Measurements from ENCODE around the gene IFI27L2.

The IFI27L2 gene

GRCh38 chr14:94145902-94146527, 16.6 kb upstream of the IFI27L2 start:
- no peak for DNase-seq

DNA sequence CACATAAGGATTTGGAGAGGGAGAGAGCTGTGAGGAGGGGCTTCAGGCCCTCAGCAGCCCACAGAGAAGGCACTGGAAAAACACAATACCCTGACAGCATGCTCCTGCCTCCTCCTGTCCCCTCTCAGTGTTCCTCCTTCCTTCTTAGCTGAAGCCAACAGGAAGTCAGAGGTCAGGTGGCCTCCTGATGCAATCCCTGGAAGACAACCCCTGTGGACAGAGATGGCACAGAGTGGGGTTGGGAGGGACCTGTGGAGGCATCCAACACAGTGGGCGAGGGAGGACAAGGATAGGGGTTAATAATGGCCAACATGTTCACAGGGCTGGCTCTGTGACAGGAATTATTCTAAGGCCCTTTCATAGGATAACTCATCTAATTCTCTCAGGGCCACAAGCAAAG, 15.4 kb upstream of the IFI27L2 start:
- peak; percentile 21 to 36 (median 35) for DNase-seq

- no peak for DNase-seq
These were observed 14.3 kb upstream of the IFI27L2 start for GRCh38 chr14:94143711-94144110.

DNA sequence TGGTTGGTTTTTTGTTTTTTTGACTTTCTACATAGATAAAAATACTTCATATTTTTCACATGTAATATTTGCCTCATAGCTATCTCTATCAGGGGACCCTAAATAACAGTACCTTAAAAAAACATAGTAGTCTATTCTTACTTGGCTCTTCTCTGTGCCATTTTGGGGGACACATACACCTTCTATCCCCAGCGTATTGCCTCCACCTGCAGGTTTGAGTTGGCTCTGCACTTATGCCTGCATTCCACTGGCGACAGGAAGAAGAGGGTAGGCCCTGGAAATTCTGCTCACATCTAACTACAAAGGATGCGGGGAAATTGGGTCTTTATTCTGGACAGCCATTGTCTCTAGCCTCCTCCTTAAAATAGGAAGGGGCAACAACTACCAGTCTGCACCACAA, 13.8 kb upstream of the IFI27L2 start:
- no peak for DNase-seq

GRCh38 chr14:94142836-94143235, 13.4 kb upstream of the IFI27L2 start:
- no peak for DNase-seq

- DNase-seq: no peak
These were observed 12.8 kb upstream of the IFI27L2 start for GRCh38 chr14:94142247-94142646.

- DNase-seq: no peak
These were observed 10.0 kb upstream of the IFI27L2 start for GRCh38 chr14:94139421-94139820.

GRCh38 chr14:94139006-94139405, 9.6 kb upstream of the IFI27L2 start:
- DNase-seq: no peak

- no peak for DNase-seq
These were observed 8.8 kb upstream of the IFI27L2 start for GRCh38 chr14:94138251-94138650.

DNA sequence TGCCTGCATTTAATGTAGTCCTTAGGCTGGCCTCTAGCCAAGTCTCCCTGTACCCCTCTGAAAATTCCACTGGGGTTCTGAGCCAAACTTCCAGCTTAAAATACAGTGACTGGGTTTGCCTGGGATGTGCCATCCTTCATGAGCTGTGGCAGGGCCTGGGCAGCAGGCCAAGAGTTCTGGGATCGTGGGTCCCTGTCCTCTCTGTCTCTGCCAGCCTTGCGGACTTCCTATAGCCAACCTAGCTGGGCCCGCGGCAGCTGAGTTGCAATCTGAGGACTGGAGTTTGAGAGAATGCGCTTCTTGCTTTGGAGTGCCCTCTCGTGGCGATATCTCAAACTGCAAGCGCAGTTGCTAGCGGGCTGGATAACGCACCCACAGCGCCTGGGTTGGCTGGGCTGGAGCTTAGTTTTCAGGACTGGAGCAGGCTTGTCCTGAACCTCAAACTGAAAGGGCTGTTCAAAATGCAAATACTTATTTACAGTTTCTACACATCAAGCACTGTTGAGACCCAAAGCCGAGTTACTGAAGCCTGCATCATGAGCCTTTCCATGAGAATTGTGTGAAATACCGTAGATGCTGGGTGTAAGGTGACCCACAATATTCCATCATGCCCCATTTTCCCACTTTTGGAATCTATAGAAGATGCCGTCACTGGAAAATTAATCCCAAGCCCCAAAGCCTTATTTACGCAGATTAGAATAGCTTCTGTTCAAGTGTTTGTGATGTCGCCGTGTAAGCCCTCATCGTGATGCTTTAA, 7.3 kb upstream of the IFI27L2 start:
- DNase-seq: peak; percentile 89 to 92 (median 91)

DNA sequence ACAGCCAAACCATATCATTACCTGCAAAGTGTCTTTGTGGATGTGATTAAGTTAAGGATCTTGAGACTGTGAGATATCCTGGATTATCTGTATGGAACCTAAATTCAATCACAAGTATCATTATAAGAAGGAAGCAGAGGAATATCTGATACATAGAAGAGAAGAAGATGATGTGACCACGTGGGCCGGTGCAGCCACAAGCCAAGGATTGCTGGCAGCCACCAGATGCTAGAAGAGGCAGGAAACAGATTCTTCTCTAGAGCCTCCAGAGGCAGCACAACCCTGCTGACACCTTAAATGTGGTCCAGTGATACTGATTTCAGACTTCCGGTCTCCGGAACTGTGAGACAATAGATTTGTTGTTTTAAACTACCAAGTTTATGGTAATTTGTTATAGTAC, 6.1 kb upstream of the IFI27L2 start:
- DNase-seq: no peak

- peak; percentile 79 to 87 (median 81) for DNase-seq
These were observed 3.0 kb upstream of the IFI27L2 start for GRCh38 chr14:94132285-94132887.

- peak; percentile 76 to 84 (median 83) for DNase-seq
These were observed 482 bp upstream of the IFI27L2 start for GRCh38 chr14:94129758-94130414.

GRCh38 chr14:94128216-94128839, 1.1 kb downstream of the IFI27L2 start:
- no peak for DNase-seq

DNA sequence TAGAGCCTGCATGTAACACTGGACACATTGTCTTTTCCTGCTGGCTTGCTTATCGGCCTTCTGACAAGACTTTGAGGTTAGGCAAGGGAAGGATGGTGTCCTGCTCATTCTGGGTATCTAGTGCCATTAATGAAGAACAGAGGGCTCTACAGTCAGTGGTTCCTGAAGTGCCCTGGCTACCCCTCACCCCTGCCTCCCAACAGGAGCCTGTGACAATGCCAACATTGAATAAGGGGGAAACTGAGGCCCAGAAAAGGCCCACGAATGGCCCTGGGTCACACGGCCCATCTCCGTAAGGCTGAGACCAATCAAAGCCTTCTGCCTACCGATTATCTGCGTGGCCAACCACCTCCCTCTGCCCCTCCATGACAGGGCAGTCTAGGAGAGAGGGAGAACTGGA, 2.1 kb downstream of the IFI27L2 start:
- DNase-seq: no peak

DNA sequence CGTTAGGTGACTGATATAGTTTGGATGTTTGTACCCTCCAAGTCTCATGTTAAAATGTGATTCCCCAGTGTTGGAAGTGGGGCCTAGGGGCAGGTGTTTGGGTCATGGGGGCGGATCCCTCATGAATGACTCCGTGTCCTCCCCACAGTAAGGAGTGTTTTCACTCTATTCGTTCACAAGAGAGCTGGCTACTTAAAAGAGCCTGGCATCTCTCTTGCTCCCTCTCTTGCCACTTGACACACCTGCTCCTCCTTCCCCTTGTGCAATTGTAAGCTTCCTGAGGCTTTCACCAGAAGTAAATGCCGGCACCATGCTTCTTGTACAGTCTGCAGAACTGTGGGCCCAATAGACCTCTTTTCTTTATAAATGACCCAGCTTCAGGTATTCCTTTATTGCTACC, 2.6 kb downstream of the IFI27L2 start:
- DNase-seq: no peak

DNA sequence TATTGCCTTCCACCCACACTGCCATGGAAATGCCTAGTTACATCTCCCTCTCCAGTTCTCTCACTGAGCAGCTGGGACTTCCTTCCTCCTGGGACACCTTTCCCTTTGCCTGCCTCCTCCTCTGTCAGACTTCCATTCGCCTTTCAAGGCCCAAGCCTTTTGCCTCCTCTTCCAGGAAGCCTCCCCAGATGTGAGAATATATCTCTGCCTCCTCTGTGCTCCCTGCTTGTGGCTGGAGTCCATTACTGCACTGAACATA, 3.1 kb downstream of the IFI27L2 start:
- DNase-seq: no peak

- DNase-seq: no peak
These were observed 3.6 kb downstream of the IFI27L2 start for GRCh38 chr14:94125659-94126418.

DNA sequence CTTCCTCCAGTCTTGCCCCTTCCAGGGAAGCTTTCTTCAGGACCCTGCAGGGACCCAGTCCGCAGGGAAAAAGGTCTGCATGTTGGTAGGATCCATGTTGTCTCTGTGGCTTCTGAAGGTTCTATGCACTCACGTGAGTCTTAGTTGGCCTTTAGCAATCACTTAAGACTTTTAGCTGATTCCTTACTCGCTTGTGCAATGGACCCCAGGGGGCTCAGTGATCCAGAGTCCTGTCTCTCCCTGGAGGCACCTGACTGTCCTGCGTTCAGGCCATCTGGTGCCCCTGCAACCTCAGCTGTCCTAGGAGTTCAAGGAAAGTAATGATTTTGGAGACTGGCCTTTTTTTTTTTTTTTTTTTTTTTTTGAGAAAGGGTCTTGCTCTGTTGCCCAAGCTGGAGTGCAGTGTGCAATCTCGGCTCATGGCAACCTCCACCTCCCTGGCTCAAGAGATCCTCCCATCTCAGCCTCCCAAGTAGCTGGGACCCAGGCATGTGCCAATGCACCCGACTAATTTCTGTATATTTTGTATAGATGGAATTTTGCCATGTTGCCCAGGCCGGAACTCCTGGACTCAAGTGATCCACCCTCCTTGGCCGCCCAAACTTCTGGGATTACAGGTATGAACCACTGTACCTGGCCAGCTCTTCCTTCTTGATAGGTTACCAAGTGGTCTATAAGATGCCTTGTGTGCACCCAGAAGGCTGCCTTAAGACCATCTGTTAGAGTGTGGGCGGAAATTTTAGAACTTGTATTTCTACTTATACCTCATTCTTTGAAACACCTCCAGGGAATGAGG, 4.6 kb downstream of the IFI27L2 start:
- no peak for DNase-seq

DNA sequence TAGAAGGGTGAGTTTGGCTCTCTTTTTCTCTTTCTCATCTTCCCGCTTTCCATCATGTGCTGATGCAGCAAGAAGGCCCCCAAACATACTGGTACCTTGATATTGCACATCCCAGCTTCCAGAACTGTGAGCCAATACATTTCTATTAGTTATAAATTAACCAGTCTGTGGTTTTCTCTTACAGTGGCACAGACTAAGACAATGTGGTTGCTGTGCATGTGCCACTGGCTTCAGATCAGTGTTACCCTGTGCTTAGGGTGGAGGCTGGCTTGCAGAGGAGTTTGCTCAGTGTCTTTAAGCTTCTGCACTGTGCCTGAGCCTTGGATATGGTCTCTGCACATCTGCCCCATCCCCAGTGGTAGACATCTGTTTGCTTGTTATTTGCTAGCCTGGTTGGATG, 5.5 kb downstream of the IFI27L2 start:
- no peak for DNase-seq

DNA sequence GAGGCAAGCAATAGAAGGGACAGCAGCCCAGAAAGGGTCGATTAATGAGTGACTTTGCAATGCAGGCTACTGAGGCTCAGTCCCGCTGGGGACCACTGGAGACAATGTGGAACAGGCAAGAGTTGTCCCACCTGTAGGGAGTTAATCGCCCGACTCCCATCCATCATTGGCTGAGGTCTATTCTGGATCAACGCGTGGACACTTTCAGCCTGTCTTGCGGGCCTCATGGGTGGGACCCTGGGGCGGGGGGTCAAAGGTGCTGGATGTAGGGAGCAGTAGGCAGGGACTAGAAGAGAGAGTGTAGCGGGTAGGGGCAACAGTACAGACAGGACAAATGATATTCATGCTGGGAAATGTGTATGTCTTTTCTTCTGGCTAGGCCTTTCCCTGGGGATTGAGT, 6.1 kb downstream of the IFI27L2 start:
- DNase-seq: no peak

DNA sequence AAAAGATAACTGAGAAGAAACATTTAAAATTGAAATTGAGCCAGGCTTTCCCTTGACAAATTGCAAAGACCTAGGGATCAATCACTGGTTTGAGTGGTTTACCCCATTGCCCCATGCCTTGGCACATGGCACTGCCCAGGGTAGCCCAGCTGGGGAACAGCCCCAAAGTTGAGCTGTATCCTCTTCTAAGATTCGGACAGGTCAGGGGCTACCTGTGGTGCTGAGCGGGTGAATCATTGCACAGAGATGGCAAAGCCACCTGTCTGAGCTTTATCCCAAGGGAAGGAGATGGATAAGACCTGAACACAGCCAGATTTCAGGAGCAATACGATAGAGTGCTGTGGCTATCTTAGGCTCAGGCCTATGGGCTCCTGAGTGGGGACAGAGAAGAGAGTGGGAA, 7.0 kb downstream of the IFI27L2 start:
- no peak for DNase-seq

Measured in suppressor macrophage treated with lipopolysaccharide for 1 hour (primary cell).